Measurements from ENCODE around the gene LRCH1.

The LRCH1 gene

GRCh38 chr13:46668302-46668720, 115.3 kb downstream of the LRCH1 start:
- DNase-seq = peak; percentile 92

- no peak for DNase-seq
Measured at GRCh38 chr13:46668931-46669525, 116.1 kb downstream of the LRCH1 start.

- no peak for DNase-seq
Measured at GRCh38 chr13:46672338-46673090, 119.5 kb downstream of the LRCH1 start.

GRCh38 chr13:46675016-46675415, 122.0 kb downstream of the LRCH1 start:
- DNase-seq = no peak

- no peak for DNase-seq
Measured at GRCh38 chr13:46676378-46676725, 123.4 kb downstream of the LRCH1 start.

- DNase-seq = peak; percentile 75
Measured at GRCh38 chr13:46679369-46680120, 126.6 kb downstream of the LRCH1 start.

GRCh38 chr13:46682015-46682414, 129.0 kb downstream of the LRCH1 start:
- no peak for DNase-seq

GRCh38 chr13:46682707-46683106, 129.7 kb downstream of the LRCH1 start:
- no peak for DNase-seq

GRCh38 chr13:46683676-46684260, 130.8 kb downstream of the LRCH1 start:
- peak; percentile 67 for DNase-seq

- DNase-seq = no peak
Measured at GRCh38 chr13:46684287-46685001, 131.5 kb downstream of the LRCH1 start.

- DNase-seq = no peak
Measured at GRCh38 chr13:46685006-46685730, 132.2 kb downstream of the LRCH1 start.

- no peak for DNase-seq
Measured at GRCh38 chr13:46686171-46686570, 133.2 kb downstream of the LRCH1 start.

- DNase-seq = peak; percentile 41
Measured at GRCh38 chr13:46687810-46688209, 134.8 kb downstream of the LRCH1 start.

- DNase-seq = no peak
Measured at GRCh38 chr13:46688306-46688705, 135.3 kb downstream of the LRCH1 start.

GRCh38 chr13:46698014-46698413, 145.0 kb downstream of the LRCH1 start:
- no peak for DNase-seq

GRCh38 chr13:46698910-46699460, 146.0 kb downstream of the LRCH1 start:
- no peak for DNase-seq

GRCh38 chr13:46712524-46712923, 159.6 kb downstream of the LRCH1 start:
- no peak for DNase-seq

- DNase-seq = no peak
Measured at GRCh38 chr13:46715363-46715762, 162.4 kb downstream of the LRCH1 start.

- DNase-seq = peak; percentile 24
Measured at GRCh38 chr13:46716821-46717220, 163.9 kb downstream of the LRCH1 start.

- DNase-seq = peak; percentile 3
Measured at GRCh38 chr13:46717275-46717674, 164.3 kb downstream of the LRCH1 start.

GRCh38 chr13:46717856-46718255, 164.9 kb downstream of the LRCH1 start:
- DNase-seq = no peak

GRCh38 chr13:46720189-46720588, 167.2 kb downstream of the LRCH1 start:
- no peak for DNase-seq
